ENCODE measurements around the gene TUNAR. TPM values are rescaled to one million over a fixed set of nuclear protein-coding genes. Genes with fewer than 3 reads are reported as not detected.
A peak's percentile ranks its signal among the peaks of the same experiment; 100 is the strongest.

Gene TUNAR
- total and polyA plus RNA-seq, 9 of the 15 experiments (the other 6 are each of a cell fraction or from before 2014, with no cell fraction given), result not detected

GRCh38 chr14:95889236-95889979, 12.8 kb downstream of the TUNAR start (continued):
- TF ChIP-seq ATF7 (IDR thresholded peaks at IDR 0.05), result no peak

- no peak for DNase-seq (ENCODE audit: extremely low read depth in 1 of 4, low spot score in 3 of 4)
Observed at GRCh38 chr14:95891742-95892141, 15.1 kb downstream of the TUNAR start.

More at GRCh38 chr14:95891742-95892141, 15.1 kb downstream of the TUNAR start:
- Histone ChIP-seq H3K4me3 (no peak overlapping the region), H3K9me3 (replicated peaks; ENCODE audit: control insufficient read depth, insufficient read depth, low read depth, low read length) (no peaks in the 10 kb centered on the region), H3K9ac (ENCODE audit: insufficient read depth in 1 of 2, low read depth in 2 of 2, low read length in 2 of 2) (no peak overlapping the region), H2AFZ (ENCODE audit: low read depth, low read length) (no peak overlapping the region), H3K79me2 (ENCODE audit: control insufficient read depth, insufficient read depth, low read length) (no peaks in the 10 kb centered on the region), H3K27me3 (ENCODE audit: control insufficient read depth in 2 of 2, insufficient read depth in 2 of 2, low read length in 2 of 2) (peaks cover 0 to 12% of the 10 kb centered on the region in 2 experiments; a peak in 2 of 5 replicates), H3K9me1 (ENCODE audit: control insufficient read depth, insufficient read depth, low read length) (no peaks in the 10 kb centered on the region), H3K36me3 (ENCODE audit: control insufficient read depth, insufficient read depth, low read length) (no peaks in the 10 kb centered on the region), H4K20me1 (replicated peaks; ENCODE audit: control insufficient read depth, insufficient read depth, low read length) (no peaks in the 10 kb centered on the region; the same call in 1 of the 2 replicates), H3K27ac (ENCODE audit: extremely low read depth, low read depth, low read length) (no peak overlapping the region), H3K4me1 (replicated peaks in 1 of 2; ENCODE audit: control insufficient read depth in 2 of 2, insufficient read depth in 2 of 2, low read length in 2 of 2) (no peaks in the 10 kb centered on the region), H3K4me2 (ENCODE audit: insufficient read depth, low read length) (no peak overlapping the region)
- ChIA-PET POLR2A (no interaction called here), CTCF (ENCODE audit: low intra/inter-chr PET ratio) (no interaction called here)
- intact Hi-C loops (cut with micrococcal nuclease) (no loop called here), in situ Hi-C loops (cut with MboI) (no loop called here)
- WGBS (ENCODE audit: insufficient coverage, low coverage, missing lambda C conversion rate), result 0% methylated on average over 3 of the region's 3 CpGs
- TF ChIP-seq FOSL1 (tag; conservative IDR thresholded peaks at IDR 0.05), result peak; percentile 93
- 0 out of 2 replicates have a peak, but pooled peaks have one; percentile 20 for TF ChIP-seq ZNF584 (CRISPR knock-in tag; IDR thresholded peaks at IDR 0.05; ENCODE audit: low read depth)
- no peak for TF ChIP-seq CEBPG (CRISPR knock-in tag; IDR thresholded peaks at IDR 0.05)
- peak in 1 of 2 experiments; percentile 82; a peak in 2 of 4 replicates for TF ChIP-seq CEBPG (tag; conservative IDR thresholded peaks at IDR 0.05 in 1 of 2, IDR thresholded peaks at IDR 0.05 in 1 of 2)
- TF ChIP-seq ATF3 (IDR thresholded peaks at IDR 0.05), result peak; percentile 72
- TF ChIP-seq ATF3 (CRISPR knock-in tag; conservative IDR thresholded peaks at IDR 0.05), result no peak
- TF ChIP-seq ERF (CRISPR knock-in tag; IDR thresholded peaks at IDR 0.05), result no peak
- TF ChIP-seq ZNF398 (CRISPR knock-in tag; IDR thresholded peaks at IDR 0.05), result no peak
- no peak for ATAC-seq
- no peak for FAIRE-seq
- BruUV-seq (replicated peaks), result no TSS peak
